ENCODE results near the gene ZNF831.
A peak's percentile ranks its signal among the peaks of the same experiment; 100 is the strongest.

The ZNF831 gene

GRCh38 chr20:59134182-59134581 lies 29.4 kb upstream of the ZNF831 start:
- Mint-ChIP-seq H3K27ac (no peak overlapping the region), H3K36me3 (peaks cover 2% of the 10 kb centered on the region), H3K4me3 (no peak overlapping the region), H3K27me3 (no peaks in the 10 kb centered on the region), H3K4me1 (peaks cover 33% of the 10 kb centered on the region), H3K9me3 (no peaks in the 10 kb centered on the region)

GRCh38 chr20:59135093-59135492 lies 28.5 kb upstream of the ZNF831 start:
- Mint-ChIP-seq H3K9me3 (no peaks in the 10 kb centered on the region), H3K27ac (no peak overlapping the region), H3K4me1 (peaks cover 31% of the 10 kb centered on the region), H3K36me3 (peaks cover 2% of the 10 kb centered on the region), H3K27me3 (no peaks in the 10 kb centered on the region), H3K4me3 (no peak overlapping the region)

- Mint-ChIP-seq H3K4me3 (no peak overlapping the region), H3K4me1 (peaks cover 38% of the 10 kb centered on the region), H3K27me3 (no peaks in the 10 kb centered on the region), H3K9me3 (no peaks in the 10 kb centered on the region), H3K27ac (peak overlapping the region; percentile 41), H3K36me3 (peaks cover 2% of the 10 kb centered on the region)
These were observed 27.6 kb upstream of the ZNF831 start for GRCh38 chr20:59136027-59136426.

- H3K9me3 Mint-ChIP-seq: no peaks in the 10 kb centered on the region
- H3K4me1 Mint-ChIP-seq: peaks cover 35% of the 10 kb centered on the region
- H3K27me3 Mint-ChIP-seq: no peaks in the 10 kb centered on the region
- H3K27ac Mint-ChIP-seq: no peak overlapping the region
- no peak overlapping the region for H3K4me3 Mint-ChIP-seq
- peaks cover 2% of the 10 kb centered on the region for H3K36me3 Mint-ChIP-seq
These were observed 26.1 kb upstream of the ZNF831 start for GRCh38 chr20:59137532-59137931.

- H3K4me1 Mint-ChIP-seq: peaks cover 35% of the 10 kb centered on the region
These were observed 25.4 kb upstream of the ZNF831 start for GRCh38 chr20:59138114-59138748.

GRCh38 chr20:59139998-59140397 lies 23.6 kb upstream of the ZNF831 start:
- no peaks in the 10 kb centered on the region for H3K9me3 Mint-ChIP-seq
- no peak overlapping the region for H3K27ac Mint-ChIP-seq
- peaks cover 47% of the 10 kb centered on the region for H3K4me1 Mint-ChIP-seq
- H3K4me3 Mint-ChIP-seq: no peak overlapping the region
- no peaks in the 10 kb centered on the region for H3K27me3 Mint-ChIP-seq
- peaks cover 2% of the 10 kb centered on the region for H3K36me3 Mint-ChIP-seq

More at GRCh38 chr20:59138114-59138748, 25.4 kb upstream of the ZNF831 start:
- H3K27ac Mint-ChIP-seq: no peak overlapping the region
- no peak overlapping the region for H3K4me3 Mint-ChIP-seq
- H3K36me3 Mint-ChIP-seq: peaks cover 2% of the 10 kb centered on the region
- no peaks in the 10 kb centered on the region for H3K27me3 Mint-ChIP-seq
- H3K9me3 Mint-ChIP-seq: no peaks in the 10 kb centered on the region

- Mint-ChIP-seq H3K4me3 (no peak overlapping the region), H3K4me1 (peaks cover 58% of the 10 kb centered on the region), H3K9me3 (no peaks in the 10 kb centered on the region), H3K27me3 (no peaks in the 10 kb centered on the region), H3K36me3 (no peaks in the 10 kb centered on the region), H3K27ac (peak overlapping the region; percentile 88)
These were observed 21.6 kb upstream of the ZNF831 start for GRCh38 chr20:59141818-59142581.

- Mint-ChIP-seq H3K27me3 (no peaks in the 10 kb centered on the region), H3K27ac (no peak overlapping the region), H3K4me3 (no peak overlapping the region), H3K36me3 (no peaks in the 10 kb centered on the region), H3K4me1 (peaks cover 60% of the 10 kb centered on the region), H3K9me3 (no peaks in the 10 kb centered on the region)
These were observed 20.3 kb upstream of the ZNF831 start for GRCh38 chr20:59143326-59143725.

GRCh38 chr20:59144179-59144830 lies 19.3 kb upstream of the ZNF831 start:
- H3K27ac Mint-ChIP-seq: peak overlapping the region; percentile 80
- H3K36me3 Mint-ChIP-seq: no peaks in the 10 kb centered on the region
- peaks cover 66% of the 10 kb centered on the region for H3K4me1 Mint-ChIP-seq
- H3K27me3 Mint-ChIP-seq: no peaks in the 10 kb centered on the region
- no peaks in the 10 kb centered on the region for H3K9me3 Mint-ChIP-seq
- peak overlapping the region; percentile 75 for H3K4me3 Mint-ChIP-seq

- Mint-ChIP-seq H3K27me3 (no peaks in the 10 kb centered on the region), H3K9me3 (no peaks in the 10 kb centered on the region), H3K36me3 (no peaks in the 10 kb centered on the region), H3K27ac (peak overlapping the region; percentile 80), H3K4me1 (peaks cover 71% of the 10 kb centered on the region), H3K4me3 (peak overlapping the region; percentile 75)
These were observed 18.8 kb upstream of the ZNF831 start for GRCh38 chr20:59144831-59145196.

- Mint-ChIP-seq H3K4me1 (peaks cover 72% of the 10 kb centered on the region), H3K27me3 (no peaks in the 10 kb centered on the region), H3K36me3 (no peaks in the 10 kb centered on the region), H3K27ac (peak overlapping the region; percentile 99), H3K4me3 (peak overlapping the region; percentile 92), H3K9me3 (no peaks in the 10 kb centered on the region)
These were observed 18.2 kb upstream of the ZNF831 start for GRCh38 chr20:59145247-59145923.

GRCh38 chr20:59145924-59146779 lies 17.5 kb upstream of the ZNF831 start:
- Mint-ChIP-seq H3K4me1 (peaks cover 75% of the 10 kb centered on the region), H3K27me3 (no peaks in the 10 kb centered on the region), H3K4me3 (peak overlapping the region; percentile 92), H3K27ac (peak overlapping the region; percentile 99), H3K36me3 (no peaks in the 10 kb centered on the region), H3K9me3 (no peaks in the 10 kb centered on the region)

GRCh38 chr20:59146780-59147565 lies 16.6 kb upstream of the ZNF831 start:
- Mint-ChIP-seq H3K9me3 (no peaks in the 10 kb centered on the region), H3K27me3 (no peaks in the 10 kb centered on the region), H3K36me3 (no peaks in the 10 kb centered on the region), H3K4me1 (peaks cover 84% of the 10 kb centered on the region), H3K27ac (peak overlapping the region; percentile 99), H3K4me3 (peak overlapping the region; percentile 92)

GRCh38 chr20:59147586-59147985 lies 16.0 kb upstream of the ZNF831 start:
- Mint-ChIP-seq H3K4me3 (peak overlapping the region; percentile 92), H3K4me1 (peaks cover 90% of the 10 kb centered on the region), H3K27me3 (no peaks in the 10 kb centered on the region), H3K9me3 (no peaks in the 10 kb centered on the region), H3K36me3 (no peaks in the 10 kb centered on the region), H3K27ac (peak overlapping the region; percentile 99)
